Activated CD4-positive, alpha-beta memory T cell treated with anti-CD3 and anti-CD28 coated beads for 36 hours (primary cell): ENCODE measurements around the gene SHROOM3. TPM values are rescaled to one million over a fixed set of nuclear protein-coding genes. Genes with fewer than 3 reads are reported as not detected.
"Not testable (repeated sequence)": the region's sequence is repeated elsewhere in the genome, so short reads cannot be mapped to it uniquely, and the experiment has no call there.

Experiments
- CTCF ChIA-PET: fragments of 350-600 bp; sonication (Branson Sonifier 250); formaldehyde crosslinking; loops from one replicate; lab custom pipeline; 2021; ENCODE audit warnings: antibody characterized with exemption, inconsistent platforms; lab: Charles Lee
- POLR2A ChIA-PET: fragments of 350-600 bp; sonication (Branson Sonifier 250); formaldehyde crosslinking; loops from one replicate; lab custom pipeline; 2021; ENCODE audit warnings: antibody characterized with exemption; lab: Charles Lee
- DNase-seq: peaks from one replicate; pipeline ENCODE4 v3.0.0-alpha.2; 2020
- H3K27ac Mint-ChIP-seq: one replicate; pipeline ENCODE4 v1.8.0; 2021; ENCODE audit warnings: mixed read lengths
- H3K27me3 Mint-ChIP-seq: one replicate; pipeline ENCODE4 v1.8.0; 2021; ENCODE audit warnings: mixed read lengths
- H3K36me3 Mint-ChIP-seq: one replicate; pipeline ENCODE4 v1.8.0; 2021; ENCODE audit warnings: mixed read lengths
- H3K4me1 Mint-ChIP-seq: one replicate; pipeline ENCODE4 v1.8.0; 2021; ENCODE audit warnings: low read depth, mixed read lengths
- H3K4me3 Mint-ChIP-seq: one replicate; pipeline ENCODE4 v1.8.0; 2021; ENCODE audit warnings: mild to moderate bottlenecking, mixed read lengths
- H3K9me3 Mint-ChIP-seq: one replicate; pipeline ENCODE4 v1.8.0; 2021; ENCODE audit warnings: mixed read lengths
- intact Hi-C: fragments of 100-400 bp; cut with micrococcal nuclease; formaldehyde crosslinking; loops from one replicate; pipeline ENCODE4 v1.15.1; 2023
- total RNA-seq, 2 experiments: library from RNA; stranded (reverse); gene quantifications; one replicate each; pipeline ENCODE4 v1.2.3, GENCODE V29; 2021

SHROOM3 gene
- total RNA-seq, 2 experiments from 2014 or later: not detected

- DNase-seq, H3K36me3 Mint-ChIP-seq, H3K27ac Mint-ChIP-seq, intact Hi-C loops, POLR2A ChIA-PET, H3K9me3 Mint-ChIP-seq, CTCF ChIA-PET, H3K4me3 Mint-ChIP-seq, H3K4me1 Mint-ChIP-seq: not testable (repeated sequence)
- peaks cover 27% of the 10 kb centered on the region for H3K27me3 Mint-ChIP-seq
These were observed 11.9 kb upstream of the SHROOM3 start for GRCh38 chr4:76423159-76423558.

- no peaks in the 10 kb centered on the region for H3K36me3 Mint-ChIP-seq
- no peak for DNase-seq
- ChIA-PET CTCF (no interaction called here), POLR2A (interaction anchor here (0.6 kb wide), 1 partner anchor 455 kb away, joined by 4 read pairs; no protein-coding TSS in a partner anchor)
- H3K27me3 Mint-ChIP-seq: peaks cover 10% of the 10 kb centered on the region
- no peak overlapping the region for H3K27ac Mint-ChIP-seq
- intact Hi-C loops: no loop called here
- H3K4me1 Mint-ChIP-seq: no peaks in the 10 kb centered on the region
- H3K9me3 Mint-ChIP-seq: no peaks in the 10 kb centered on the region
- no peak overlapping the region for H3K4me3 Mint-ChIP-seq
These were observed 8.8 kb upstream of the SHROOM3 start for GRCh38 chr4:76426272-76426671.

GRCh38 chr4:76429636-76430035, 5.4 kb upstream of the SHROOM3 start:
- Mint-ChIP-seq H3K36me3 (no peaks in the 10 kb centered on the region), H3K4me1 (no peaks in the 10 kb centered on the region), H3K9me3 (no peaks in the 10 kb centered on the region), H3K27ac (no peak overlapping the region), H3K27me3 (peaks cover 11% of the 10 kb centered on the region), H3K4me3 (no peak overlapping the region)
- CTCF ChIA-PET: interaction anchor here (1.6 to 7.8 kb wide), 3 partner anchors 51 to 327 kb away, joined by 10 to 75 read pairs (median 11); no protein-coding TSS in a partner anchor
- DNase-seq: no peak
- POLR2A ChIA-PET: no interaction called here
- intact Hi-C loops: loop anchor here (2.0 to 5.0 kb wide), 3 partner anchors 328 to 773 kb away; no protein-coding TSS in a partner anchor

GRCh38 chr4:76430519-76431388, 4.3 kb upstream of the SHROOM3 start:
- H3K4me3 Mint-ChIP-seq: no peak overlapping the region
- no peak overlapping the region for H3K27ac Mint-ChIP-seq
- intact Hi-C loops: loop anchor here (1.0 to 5.0 kb wide), 4 partner anchors 75 to 772 kb away; no protein-coding TSS in a partner anchor
- no peaks in the 10 kb centered on the region for H3K9me3 Mint-ChIP-seq
- H3K36me3 Mint-ChIP-seq: no peaks in the 10 kb centered on the region
- DNase-seq: no peak
- peaks cover 20% of the 10 kb centered on the region for H3K27me3 Mint-ChIP-seq
- H3K4me1 Mint-ChIP-seq: no peaks in the 10 kb centered on the region
- ChIA-PET POLR2A (no interaction called here), CTCF (interaction anchor here (0.6 to 7.8 kb wide), 20 partner anchors 8 to 927 kb away, joined by 3 to 75 read pairs (median 6); partner anchors contain the start of genes CCDC158 and STBD1)

GRCh38 chr4:76435528-76436319, 695 bp downstream of the SHROOM3 start:
- Mint-ChIP-seq H3K9me3 (no peaks in the 10 kb centered on the region), H3K27ac (no peak overlapping the region), H3K36me3 (no peaks in the 10 kb centered on the region), H3K4me3 (no peak overlapping the region), H3K4me1 (no peaks in the 10 kb centered on the region), H3K27me3 (peaks cover 32% of the 10 kb centered on the region)
- no peak for DNase-seq
- ChIA-PET POLR2A (no interaction called here), CTCF (interaction anchor here (7.8 kb wide), 1 partner anchor 68 kb away, joined by 75 read pairs; no protein-coding TSS in a partner anchor)
- intact Hi-C loops: no loop called here

- Mint-ChIP-seq H3K27ac (no peak overlapping the region), H3K4me3 (no peak overlapping the region), H3K4me1 (no peaks in the 10 kb centered on the region), H3K27me3 (peaks cover 28% of the 10 kb centered on the region), H3K36me3 (no peaks in the 10 kb centered on the region), H3K9me3 (no peaks in the 10 kb centered on the region)
- ChIA-PET POLR2A (no interaction called here), CTCF (interaction anchor here (0.6 kb wide), 1 partner anchor 9 kb away, joined by 3 read pairs; no protein-coding TSS in a partner anchor)
- intact Hi-C loops: no loop called here
- DNase-seq: no peak
These were observed 4.5 kb downstream of the SHROOM3 start for GRCh38 chr4:76439491-76439890.

- no peak overlapping the region for H3K27ac Mint-ChIP-seq
- H3K36me3 Mint-ChIP-seq: no peaks in the 10 kb centered on the region
- CTCF ChIA-PET: interaction anchor here (0.6 kb wide), 1 partner anchor 28 kb away, joined by 3 read pairs; no protein-coding TSS in a partner anchor
- no peaks in the 10 kb centered on the region for H3K4me1 Mint-ChIP-seq
- peaks cover 14% of the 10 kb centered on the region for H3K27me3 Mint-ChIP-seq
- POLR2A ChIA-PET: no interaction called here
- H3K4me3 Mint-ChIP-seq: no peak overlapping the region
- intact Hi-C loops: no loop called here
- H3K9me3 Mint-ChIP-seq: no peaks in the 10 kb centered on the region
- no peak for DNase-seq
These were observed 6.9 kb downstream of the SHROOM3 start for GRCh38 chr4:76441881-76442280.

GRCh38 chr4:76442807-76443206, 7.8 kb downstream of the SHROOM3 start:
- POLR2A ChIA-PET: no interaction called here
- intact Hi-C loops: no loop called here
- H3K27ac Mint-ChIP-seq: no peak overlapping the region
- H3K4me1 Mint-ChIP-seq: no peaks in the 10 kb centered on the region
- H3K4me3 Mint-ChIP-seq: no peak overlapping the region
- no peaks in the 10 kb centered on the region for H3K9me3 Mint-ChIP-seq
- no peak for DNase-seq
- no peaks in the 10 kb centered on the region for H3K36me3 Mint-ChIP-seq
- peaks cover 14% of the 10 kb centered on the region for H3K27me3 Mint-ChIP-seq
- CTCF ChIA-PET: interaction anchor here (0.9 kb wide), 1 partner anchor 9 kb away, joined by 3 read pairs; no protein-coding TSS in a partner anchor

GRCh38 chr4:76443376-76443775, 8.3 kb downstream of the SHROOM3 start:
- H3K27me3 Mint-ChIP-seq: peaks cover 14% of the 10 kb centered on the region
- H3K4me3 Mint-ChIP-seq: no peak overlapping the region
- intact Hi-C loops: no loop called here
- H3K4me1 Mint-ChIP-seq: no peaks in the 10 kb centered on the region
- CTCF ChIA-PET: interaction anchor here (0.9 to 2.2 kb wide), 2 partner anchors 10 to 12 kb away, joined by 3 to 6 read pairs; no protein-coding TSS in a partner anchor
- no peak overlapping the region for H3K27ac Mint-ChIP-seq
- no peaks in the 10 kb centered on the region for H3K9me3 Mint-ChIP-seq
- DNase-seq: no peak
- no peaks in the 10 kb centered on the region for H3K36me3 Mint-ChIP-seq
- POLR2A ChIA-PET: no interaction called here

GRCh38 chr4:76445911-76446310, 10.9 kb downstream of the SHROOM3 start:
- Mint-ChIP-seq H3K9me3 (no peaks in the 10 kb centered on the region), H3K27ac (no peak overlapping the region), H3K4me3 (no peak overlapping the region), H3K36me3 (no peaks in the 10 kb centered on the region), H3K4me1 (no peaks in the 10 kb centered on the region), H3K27me3 (peaks cover 9% of the 10 kb centered on the region)
- intact Hi-C loops: no loop called here
- POLR2A ChIA-PET: no interaction called here
- DNase-seq: no peak
- CTCF ChIA-PET: no interaction called here

- ChIA-PET POLR2A (no interaction called here), CTCF (interaction anchor here (1.4 kb wide), 1 partner anchor 57 kb away, joined by 3 read pairs; no protein-coding TSS in a partner anchor)
- no peak for DNase-seq
- H3K9me3 Mint-ChIP-seq: no peaks in the 10 kb centered on the region
- H3K27ac Mint-ChIP-seq: no peak overlapping the region
- no peaks in the 10 kb centered on the region for H3K4me1 Mint-ChIP-seq
- intact Hi-C loops: no loop called here
- H3K4me3 Mint-ChIP-seq: no peak overlapping the region
- peaks cover 8% of the 10 kb centered on the region for H3K27me3 Mint-ChIP-seq
- H3K36me3 Mint-ChIP-seq: no peaks in the 10 kb centered on the region
These were observed 12.4 kb downstream of the SHROOM3 start for GRCh38 chr4:76447393-76447851.
